22Rv1 (cell line): ENCODE measurements around the gene MAGOH.

Experiments used
- CTCF ChIP-seq: fragments of 450-650 bp; IDR thresholded peaks from 2 replicates; pipeline ENCODE4 v1.5.1; 2017; ENCODE audit warnings: mild to moderate bottlenecking
- ZFX ChIP-seq: fragments of 450-650 bp; IDR thresholded peaks from 2 replicates; pipeline ENCODE4 v1.6.1; 2017; ENCODE audit warnings: antibody characterized with exemption, borderline replicate concordance

GRCh38 chr1:53270107-53270506, 31.8 kb upstream of the MAGOH start:
- TF ChIP-seq CTCF = no peak
- TF ChIP-seq ZFX = no peak
